ENCODE data around the gene GPR15LG. TPM values are rescaled to one million over a fixed set of nuclear protein-coding genes. Genes with fewer than 3 reads are reported as not detected.

The GPR15LG gene
- polyA plus RNA-seq, 1 donor = 0.52 TPM

DNA sequence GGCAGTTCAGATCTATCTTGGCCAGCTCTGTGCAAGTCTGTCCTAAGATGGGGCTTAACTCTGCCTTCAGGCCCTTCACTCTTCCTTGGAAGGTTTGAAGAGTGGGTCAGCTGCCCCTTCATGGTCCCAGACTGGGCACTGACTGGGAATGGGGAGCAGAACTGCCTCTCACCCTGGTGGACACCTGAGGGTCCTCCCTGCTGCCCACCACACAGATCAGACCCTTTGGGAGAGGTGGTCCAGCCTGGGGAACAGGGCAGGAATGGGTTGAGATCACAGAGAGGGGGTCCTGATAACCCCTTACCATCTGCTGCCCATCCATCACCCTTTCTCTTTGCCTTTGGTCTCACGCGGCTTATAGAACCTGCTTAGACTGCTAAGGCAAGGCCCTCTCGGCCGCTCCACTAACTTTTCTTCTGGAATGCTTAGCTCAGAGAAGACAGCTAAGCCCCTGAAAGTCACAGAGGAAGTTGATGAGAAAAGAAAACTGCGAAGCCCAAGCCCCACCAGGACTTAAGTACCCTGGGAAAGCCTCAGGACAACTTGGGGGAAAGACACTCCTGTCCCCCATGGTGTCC, 20.3 kb downstream of the GPR15LG start:
- DNase-seq = no peak

- DNase-seq = no peak
Measured at GRCh38 chr10:84194424-84195043, 20.9 kb downstream of the GPR15LG start, which contains the start of gene CDHR1. CDHR1 (plus strand) TSS chr10:84194537; CDS start chr10:84194761, 224 bp downstream.

DNA sequence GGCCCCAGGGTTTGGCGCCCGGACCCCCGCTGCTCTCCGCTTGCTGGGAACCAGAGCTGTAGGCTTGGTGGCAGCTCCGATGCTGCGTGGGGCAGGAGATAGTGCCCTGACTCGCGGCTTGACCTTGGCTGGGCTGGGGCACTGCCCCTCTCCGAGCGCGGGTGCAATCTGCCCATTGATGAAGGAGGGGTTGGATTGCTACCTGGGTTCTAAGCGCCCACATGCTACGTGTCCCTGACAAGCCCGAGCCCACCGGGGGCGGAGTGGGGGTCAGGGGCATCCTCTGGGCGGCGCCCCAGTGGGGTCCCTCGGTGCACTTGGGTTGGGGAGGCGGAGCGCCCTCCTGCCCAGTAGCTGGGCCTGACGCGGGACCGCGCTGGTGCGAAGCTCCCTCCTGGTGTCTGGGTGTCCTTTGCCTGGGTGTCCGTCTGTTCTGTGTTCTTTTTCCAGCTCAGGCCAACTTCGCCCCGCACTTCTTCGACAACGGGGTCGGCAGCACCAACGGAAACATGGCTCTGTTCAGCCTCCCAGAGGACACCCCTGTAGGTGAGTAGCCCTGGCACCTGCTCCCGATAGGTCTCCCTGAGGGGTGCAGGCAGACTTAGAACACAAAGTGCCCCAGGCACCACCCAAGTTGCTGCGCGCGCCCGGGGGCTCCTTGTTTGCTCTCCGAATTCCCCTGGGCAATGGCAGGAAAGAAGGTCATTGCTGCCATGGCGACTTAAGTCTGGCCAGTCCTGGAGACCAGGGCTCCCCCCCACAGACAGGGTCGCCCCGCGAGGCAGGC, 21.6 kb downstream of the GPR15LG start:
- DNase-seq = no peak

DNA sequence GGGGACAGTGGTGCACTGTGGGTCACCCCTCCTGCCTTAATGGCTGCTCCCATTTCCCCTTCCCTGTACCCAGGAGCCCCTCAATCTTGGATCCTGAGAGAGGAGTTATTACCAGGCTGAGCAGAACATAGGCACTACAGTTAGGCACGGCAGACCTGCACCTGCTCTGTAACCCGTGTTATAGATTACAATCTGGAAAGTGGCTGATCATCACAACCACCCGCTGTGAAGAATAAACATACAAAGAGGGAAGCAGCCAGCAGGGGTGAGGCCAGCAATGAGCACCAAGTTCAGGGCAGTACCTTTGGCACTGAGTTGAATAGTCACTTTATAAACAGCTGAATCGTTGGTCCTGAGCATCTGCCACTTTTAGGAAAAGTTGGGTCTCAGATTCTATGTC, 22.5 kb downstream of the GPR15LG start:
- no peak for DNase-seq

DNA sequence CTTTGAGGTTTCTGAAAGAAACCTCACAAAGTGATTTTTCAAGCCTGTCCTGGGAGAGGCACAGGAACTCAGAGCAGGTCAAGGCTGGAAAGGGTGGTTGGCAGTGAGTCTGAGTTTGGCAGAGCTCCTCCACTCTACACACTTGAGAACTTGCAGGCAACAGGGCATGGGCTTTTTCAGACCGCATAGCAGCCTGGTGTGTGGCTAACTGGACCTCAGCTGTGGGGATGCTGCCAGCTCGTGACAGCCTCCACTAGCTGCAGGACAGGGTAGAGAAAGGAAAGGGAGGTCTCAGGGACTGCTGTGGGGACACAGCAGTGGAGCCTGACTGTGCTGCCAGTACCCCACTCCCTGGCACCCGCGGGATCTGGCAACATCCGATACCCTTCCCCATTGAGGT, 23.3 kb downstream of the GPR15LG start:
- no peak for DNase-seq

DNA sequence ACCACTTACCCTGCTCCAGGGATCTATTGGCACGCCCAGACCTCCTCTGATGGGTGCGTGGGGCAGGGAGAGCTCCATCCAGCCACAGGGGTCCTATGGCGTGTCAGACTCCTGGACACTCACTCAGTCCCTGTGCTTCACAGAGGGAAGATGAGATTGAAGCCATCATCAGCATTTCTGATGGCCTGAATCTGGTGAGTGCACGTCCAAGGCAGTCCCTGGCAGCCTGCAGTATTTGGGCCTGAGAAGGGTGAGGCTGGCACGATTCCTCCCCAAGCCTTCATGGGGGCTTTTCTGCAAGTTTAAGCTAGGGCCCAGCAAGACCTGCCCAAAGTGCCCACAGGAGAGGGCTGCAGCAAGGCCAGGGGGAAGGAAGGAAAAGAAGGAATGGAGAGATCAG, 24.0 kb downstream of the GPR15LG start:
- no peak for DNase-seq

DNA sequence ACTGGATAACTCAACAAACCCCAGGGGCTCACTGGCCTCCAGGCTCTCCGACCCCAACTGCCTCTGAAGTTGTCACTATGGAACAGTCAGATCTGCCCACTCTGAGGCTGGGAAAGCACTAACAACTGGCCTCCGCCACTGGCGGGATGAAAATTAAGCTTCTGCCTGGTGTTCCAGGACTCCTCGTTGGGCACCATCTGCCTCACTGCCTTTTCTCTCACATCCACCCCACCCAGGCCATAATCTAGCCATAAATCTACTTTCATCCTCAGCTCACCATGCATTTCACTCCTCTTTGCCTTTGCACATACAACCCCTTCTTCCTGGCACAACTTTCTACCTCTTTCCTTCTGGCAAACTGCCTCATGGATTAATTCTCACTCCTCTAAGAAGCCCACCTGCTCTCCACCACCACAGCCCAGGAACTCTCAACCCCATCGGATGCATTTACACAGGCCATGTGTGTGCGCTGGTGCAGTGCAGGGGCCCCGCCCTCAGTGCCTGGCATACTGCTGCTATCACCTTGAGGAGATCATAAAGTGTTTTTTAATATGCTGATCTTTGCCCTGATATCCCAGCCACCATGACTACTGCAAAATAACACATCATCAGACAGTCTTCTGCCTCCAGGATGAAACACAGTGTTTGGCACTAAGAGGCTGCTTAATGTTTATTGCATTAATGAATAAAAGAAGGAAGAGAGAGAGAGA, 24.8 kb downstream of the GPR15LG start:
- DNase-seq = no peak

- no peak for DNase-seq
Measured at GRCh38 chr10:84200537-84201243, 27.1 kb downstream of the GPR15LG start.

DNA sequence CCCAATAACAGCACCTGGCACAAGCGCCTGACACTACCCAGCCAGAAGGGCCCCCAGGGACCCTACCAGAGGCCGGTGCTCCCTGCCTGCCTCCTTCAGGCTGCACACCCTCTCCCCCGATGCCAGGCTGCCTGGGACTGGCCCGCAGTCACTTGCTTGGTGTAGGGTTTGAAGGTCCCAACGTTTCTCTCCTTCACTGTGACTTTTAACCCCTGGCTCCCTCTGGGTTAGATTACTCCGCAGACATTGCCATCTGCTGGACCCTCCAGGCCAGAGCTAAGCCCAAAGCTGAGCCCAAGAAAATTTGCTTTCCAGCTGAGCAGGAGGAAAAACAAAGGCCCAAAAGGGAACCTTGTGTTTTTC, 27.6 kb downstream of the GPR15LG start:
- no peak for DNase-seq

GRCh38 chr10:84201682-84202081, 28.1 kb downstream of the GPR15LG start:
- no peak for DNase-seq

GRCh38 chr10:84202349-84202748, 28.7 kb downstream of the GPR15LG start:
- DNase-seq = no peak

GRCh38 chr10:84204122-84204521, 30.5 kb downstream of the GPR15LG start:
- DNase-seq = no peak

DNA sequence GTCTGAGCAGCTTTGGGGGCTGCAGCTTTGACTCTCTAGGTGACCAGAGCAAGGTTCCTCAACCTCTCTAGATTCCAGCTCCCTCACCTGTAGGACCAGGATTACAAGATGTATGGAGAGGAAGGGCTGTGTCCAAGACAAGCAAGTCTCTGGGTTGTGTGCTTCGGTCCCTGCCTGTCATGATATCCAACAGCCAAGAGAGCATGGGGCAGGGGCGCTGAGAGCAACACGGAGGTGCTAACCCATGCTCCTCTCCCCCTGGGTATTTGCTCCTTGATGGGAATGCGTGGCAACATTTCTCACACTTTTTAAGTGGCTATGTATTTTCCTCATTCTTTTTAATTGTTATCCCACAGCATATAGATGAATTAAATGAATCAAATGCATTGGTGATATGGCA, 31.0 kb downstream of the GPR15LG start:
- DNase-seq = no peak

DNA sequence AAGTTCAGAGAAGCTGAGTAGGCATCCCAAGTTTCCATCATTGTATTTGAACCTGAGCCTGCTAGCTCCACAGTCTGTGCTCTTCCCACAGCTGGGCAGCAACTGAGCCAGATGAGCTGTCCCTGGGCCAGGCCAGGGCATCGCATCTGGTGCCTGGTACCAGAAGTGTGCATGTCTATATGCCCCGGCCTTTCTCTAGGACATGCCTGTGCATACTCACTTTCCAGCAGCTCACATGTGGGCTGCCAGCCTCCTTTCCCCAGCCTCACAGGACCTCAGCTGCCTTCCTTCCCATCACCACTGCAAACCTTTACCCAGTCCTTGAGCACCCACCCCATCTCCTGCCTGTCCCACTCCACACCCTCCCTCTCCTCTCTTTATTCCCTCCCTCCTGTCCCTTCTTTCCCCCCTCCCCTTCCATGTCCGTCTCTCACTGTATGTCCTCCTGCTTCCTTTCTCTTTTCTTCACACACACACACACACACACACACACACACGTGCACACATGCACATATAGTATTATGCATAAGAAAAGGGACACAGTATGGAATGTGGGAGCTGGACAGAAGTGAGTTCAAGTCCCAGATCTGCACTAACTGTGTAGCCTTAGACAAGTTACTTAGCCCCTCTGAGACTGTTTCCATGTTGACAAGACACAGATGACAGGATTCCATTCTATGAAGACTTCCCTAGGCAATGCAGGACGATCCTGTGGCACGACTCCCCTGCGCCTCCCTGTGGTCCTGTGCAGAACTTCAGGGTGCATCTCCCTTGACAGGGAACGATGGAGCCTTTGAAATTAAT, 31.6 kb downstream of the GPR15LG start:
- peak; percentile 19 for DNase-seq

GRCh38 chr10:84205853-84206525, 32.4 kb downstream of the GPR15LG start:
- no peak for DNase-seq

DNA sequence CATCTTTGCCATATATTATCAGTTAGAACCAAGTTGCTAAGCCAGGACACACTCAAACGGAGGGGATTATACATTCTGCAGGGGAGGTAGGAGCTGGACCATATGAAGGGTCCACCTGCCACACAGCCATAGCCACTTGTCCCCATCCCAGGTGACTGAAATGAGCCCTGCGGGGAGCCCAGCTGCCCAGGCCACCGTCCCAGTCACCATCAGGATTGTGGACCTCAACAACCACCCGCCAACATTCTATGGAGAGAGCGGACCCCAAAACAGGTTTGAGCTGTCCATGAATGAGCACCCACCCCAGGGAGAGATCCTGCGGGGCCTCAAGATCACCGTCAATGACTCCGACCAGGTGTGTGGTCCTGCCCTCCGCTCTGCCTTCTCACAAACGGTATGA, 34.4 kb downstream of the GPR15LG start:
- no peak for DNase-seq

GRCh38 chr10:84211566-84211965, 38.0 kb downstream of the GPR15LG start:
- no peak for DNase-seq

GRCh38 chr10:84212014-84212413, 38.4 kb downstream of the GPR15LG start:
- no peak for DNase-seq

DNA sequence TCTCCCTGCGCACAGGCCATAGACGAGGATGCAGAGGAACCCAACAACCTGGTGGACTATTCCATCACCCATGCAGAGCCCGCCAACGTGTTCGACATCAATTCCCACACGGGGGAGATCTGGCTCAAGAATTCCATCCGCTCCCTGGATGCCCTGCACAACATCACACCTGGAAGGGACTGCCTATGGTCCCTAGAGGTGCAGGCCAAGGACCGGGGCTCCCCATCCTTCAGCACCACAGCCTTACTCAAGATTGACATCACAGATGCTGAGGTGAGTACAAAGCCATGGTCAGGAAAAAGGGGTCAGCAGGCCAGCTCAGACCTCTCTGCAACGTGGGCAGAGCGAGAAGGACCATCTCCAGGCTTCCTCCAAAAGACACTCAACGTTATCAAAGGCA, 39.5 kb downstream of the GPR15LG start:
- DNase-seq = no peak

- no peak for DNase-seq
Measured at GRCh38 chr10:84214046-84214572, 40.5 kb downstream of the GPR15LG start.
